GM06990 (cell line): ENCODE data around the gene ADPRH.
A peak's percentile ranks its signal among the peaks of the same experiment; 100 is the strongest.
"Not testable (repeated sequence)": the region's sequence is repeated elsewhere in the genome, so short reads cannot be mapped to it uniquely, and the experiment has no call there.

Source experiments
- DNase-seq: peaks from one replicate; pipeline ENCODE4 v3.0.0-alpha.2; 2011; ENCODE audit not compliant: insufficient read length; ENCODE audit errors: extremely low read depth
- H3K27me3 ChIP-seq: replicated peaks from 2 replicates; pipeline ENCODE4 v1.6.0; 2011; ENCODE audit warnings: low read length; ENCODE audit not compliant: control insufficient read depth, insufficient read depth
- H3K36me3 ChIP-seq: 2 replicates; pipeline ENCODE4 v1.5.1; 2011; ENCODE audit warnings: low read length; ENCODE audit not compliant: control insufficient read depth, insufficient read depth
- H3K4me3 ChIP-seq: replicated peaks from 2 replicates; pipeline ENCODE4 v1.5.1; 2011; ENCODE audit warnings: low read depth, mild to moderate bottlenecking, control low read depth, low read length
- TF ChIP-seq, protein P1 (sequence below): IDR thresholded peaks from 2 replicates; pipeline ENCODE4 v1.5.1; 2011; ENCODE audit warnings: low read length, control low read depth, mild to moderate bottlenecking, inconsistent platforms; ENCODE audit not compliant: insufficient read depth, poor library complexity, severe bottlenecking

The ADPRH gene

DNA sequence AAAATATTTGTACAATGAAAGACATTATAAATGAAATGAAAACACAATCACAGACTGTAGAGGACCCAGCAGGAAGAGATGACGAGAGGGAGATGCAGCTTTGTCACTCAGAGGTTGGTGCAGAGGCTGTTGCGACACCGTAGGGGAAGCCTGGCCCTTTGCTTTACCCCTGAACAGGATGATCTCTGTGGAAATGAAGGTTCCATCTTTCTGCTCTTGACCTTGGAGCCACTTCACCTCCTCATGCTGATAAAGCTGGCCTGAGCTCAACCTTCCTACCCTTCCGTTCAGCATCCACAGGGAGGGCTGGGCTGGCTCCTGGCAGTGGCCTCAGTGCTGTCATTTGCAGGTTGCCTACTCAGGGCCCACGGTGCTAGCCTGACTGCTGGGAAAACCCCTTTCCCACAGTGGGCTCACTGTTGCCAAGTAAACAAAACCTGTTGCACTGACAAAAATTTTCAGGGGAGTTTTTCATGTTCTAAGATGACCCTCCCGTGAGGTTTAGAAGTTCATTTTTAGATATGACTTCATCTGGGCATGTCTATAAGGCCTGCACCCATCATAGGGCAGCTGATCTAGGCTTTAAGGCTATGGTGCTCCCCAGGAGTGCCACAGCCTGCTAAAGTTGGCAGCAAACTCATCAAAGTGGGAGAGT, 16.9 kb upstream of the ADPRH start:
- Histone ChIP-seq H3K27me3 (no peaks in the 10 kb centered on the region), H3K4me3 (peak overlapping the region; percentile 58), H3K36me3 (0 out of 2 replicates have a peak, but pooled peaks cover under 1% of the 10 kb centered on the region)
- peak; percentile 87 for DNase-seq
- TF ChIP-seq, protein P1, sequence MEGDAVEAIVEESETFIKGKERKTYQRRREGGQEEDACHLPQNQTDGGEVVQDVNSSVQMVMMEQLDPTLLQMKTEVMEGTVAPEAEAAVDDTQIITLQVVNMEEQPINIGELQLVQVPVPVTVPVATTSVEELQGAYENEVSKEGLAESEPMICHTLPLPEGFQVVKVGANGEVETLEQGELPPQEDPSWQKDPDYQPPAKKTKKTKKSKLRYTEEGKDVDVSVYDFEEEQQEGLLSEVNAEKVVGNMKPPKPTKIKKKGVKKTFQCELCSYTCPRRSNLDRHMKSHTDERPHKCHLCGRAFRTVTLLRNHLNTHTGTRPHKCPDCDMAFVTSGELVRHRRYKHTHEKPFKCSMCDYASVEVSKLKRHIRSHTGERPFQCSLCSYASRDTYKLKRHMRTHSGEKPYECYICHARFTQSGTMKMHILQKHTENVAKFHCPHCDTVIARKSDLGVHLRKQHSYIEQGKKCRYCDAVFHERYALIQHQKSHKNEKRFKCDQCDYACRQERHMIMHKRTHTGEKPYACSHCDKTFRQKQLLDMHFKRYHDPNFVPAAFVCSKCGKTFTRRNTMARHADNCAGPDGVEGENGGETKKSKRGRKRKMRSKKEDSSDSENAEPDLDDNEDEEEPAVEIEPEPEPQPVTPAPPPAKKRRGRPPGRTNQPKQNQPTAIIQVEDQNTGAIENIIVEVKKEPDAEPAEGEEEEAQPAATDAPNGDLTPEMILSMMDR: no peak

DNA sequence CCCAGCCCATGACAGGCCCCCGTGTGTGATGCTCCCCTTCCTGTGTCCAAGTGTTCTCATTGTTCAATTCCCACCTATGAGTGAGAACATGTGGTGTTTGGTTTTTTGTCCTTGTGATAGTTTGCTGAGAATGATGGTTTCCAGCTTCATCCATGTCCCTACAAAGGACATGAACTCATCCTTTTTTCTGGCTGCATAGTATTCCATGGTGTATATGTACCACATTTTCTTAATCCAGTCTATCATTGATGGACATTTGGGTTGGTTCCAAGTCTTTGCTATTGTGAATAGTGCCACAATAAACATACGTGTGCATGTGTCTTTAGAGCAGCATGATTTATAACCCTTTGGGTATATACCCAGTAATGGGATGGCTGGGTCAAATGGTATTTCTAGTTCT, 16.0 kb upstream of the ADPRH start:
- H3K36me3 ChIP-seq, DNase-seq, H3K4me3 ChIP-seq, H3K27me3 ChIP-seq: not testable (repeated sequence)

DNA sequence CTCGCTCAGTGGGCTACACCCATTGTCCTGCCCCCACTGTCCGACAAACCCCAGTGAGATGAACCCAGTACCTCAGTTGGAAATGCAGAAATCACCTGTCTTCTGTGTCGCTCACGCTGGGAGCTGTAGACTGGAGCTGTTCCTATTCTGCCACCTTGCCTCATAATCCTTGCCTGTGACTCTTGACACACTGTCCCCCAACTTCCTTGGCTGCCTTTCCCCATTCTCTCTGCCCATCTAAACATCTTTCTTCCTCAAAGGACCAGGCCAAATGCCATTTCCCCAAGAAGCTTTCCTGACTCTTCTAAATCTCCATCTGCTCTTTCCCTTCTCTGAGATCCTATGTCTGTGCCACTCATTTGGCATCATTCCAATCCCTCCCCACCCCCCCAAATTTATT, 10.1 kb upstream of the ADPRH start:
- no peak overlapping the region for H3K4me3 ChIP-seq
- DNase-seq: no peak
- no peaks in the 10 kb centered on the region; the same call in 1 of the 2 replicates for H3K36me3 ChIP-seq
- H3K27me3 ChIP-seq: no peaks in the 10 kb centered on the region
- TF ChIP-seq, protein P1: no peak

DNA sequence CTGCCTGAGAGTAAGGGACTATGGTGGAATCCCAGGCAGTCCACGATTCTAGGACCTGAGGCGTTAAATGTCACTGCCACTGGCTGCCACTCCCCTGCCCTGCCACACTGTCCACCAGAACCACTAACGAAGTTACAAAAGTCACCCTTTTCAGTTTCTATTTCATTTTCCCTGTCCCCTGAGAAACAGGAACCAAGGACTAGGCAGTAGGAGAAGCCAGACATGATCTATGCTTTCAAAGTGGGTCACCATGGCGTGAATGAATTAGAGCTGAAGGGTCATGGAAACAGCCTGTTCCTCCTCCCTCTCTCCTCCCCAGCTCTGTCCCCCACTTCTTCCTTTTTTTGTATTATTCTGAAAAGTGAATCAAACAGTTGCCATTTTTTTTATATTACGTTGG, 9.1 kb upstream of the ADPRH start:
- TF ChIP-seq, protein P1: no peak
- Histone ChIP-seq H3K4me3 (no peak overlapping the region), H3K27me3 (no peaks in the 10 kb centered on the region), H3K36me3 (no peaks in the 10 kb centered on the region; the same call in 1 of the 2 replicates)
- DNase-seq: no peak

DNA sequence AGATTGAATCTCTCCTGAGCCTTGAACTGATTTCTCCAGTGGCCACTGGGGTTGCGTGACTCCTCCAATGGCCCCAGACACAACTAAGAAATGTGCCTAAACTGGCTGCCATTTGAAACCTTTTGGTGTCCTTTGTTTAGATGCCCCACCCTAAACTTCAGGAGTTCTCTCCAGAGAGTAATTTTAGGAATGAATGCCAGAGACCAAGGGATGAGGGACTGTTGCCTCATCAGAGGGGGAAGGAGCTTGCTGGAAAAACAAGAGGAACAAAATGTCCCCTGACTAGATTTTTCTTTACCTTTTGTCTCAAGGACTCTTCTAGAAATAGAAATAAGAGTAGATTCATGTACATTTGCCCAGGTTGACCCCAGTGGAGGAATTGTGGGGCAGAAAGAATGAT, 8.1 kb upstream of the ADPRH start:
- Histone ChIP-seq H3K27me3 (no peaks in the 10 kb centered on the region), H3K36me3 (no peaks in the 10 kb centered on the region; the same call in 1 of the 2 replicates), H3K4me3 (no peak overlapping the region)
- no peak for DNase-seq
- TF ChIP-seq, protein P1: no peak

DNA sequence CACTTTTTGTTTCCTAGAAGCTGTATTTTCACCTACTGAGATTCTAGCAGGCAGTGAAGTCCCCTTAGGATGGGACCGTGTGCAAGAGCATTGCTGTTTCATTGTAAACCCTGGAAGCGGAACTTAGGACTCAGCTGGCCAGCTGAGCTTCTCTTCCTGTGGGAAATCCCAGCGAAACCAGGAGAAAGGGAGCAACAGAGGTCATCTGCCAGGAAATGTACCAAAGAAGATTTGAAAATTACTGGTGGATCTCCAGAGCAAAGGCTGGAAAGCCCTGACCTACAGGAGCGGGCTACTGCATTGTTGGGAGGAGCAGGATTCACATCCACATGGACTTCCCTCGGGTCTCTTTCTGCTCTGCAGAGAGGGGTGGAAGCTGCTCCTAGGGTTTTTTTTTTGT, 7.6 kb upstream of the ADPRH start:
- Histone ChIP-seq H3K27me3 (no peaks in the 10 kb centered on the region), H3K4me3 (no peak overlapping the region), H3K36me3 (no peaks in the 10 kb centered on the region; the same call in 1 of the 2 replicates)
- no peak for DNase-seq
- TF ChIP-seq, protein P1: no peak
